IMR-90 (cell line): ENCODE results near the gene FARS2. TPM values are rescaled to one million over a fixed set of nuclear protein-coding genes. Genes with fewer than 3 reads are reported as not detected.

Experiments used
- ATAC-seq: fragments of 200-7000 bp; cut with Tn5 transposase; 2 replicates; pipeline ENCODE4 v1.9.1; 2020; ENCODE audit warnings: low read depth, mild to moderate bottlenecking, moderate library complexity
- BruUV-seq: library from RNA; stranded (reverse); fragments of 400-500 nt; replicated peaks from 2 replicates; lab custom pipeline; 2021; lab: Mats Ljungman, UMichigan
- CTCF ChIA-PET: fragments of 300-600 bp; formaldehyde crosslinking; extraction: SDS; loops from one replicate; lab custom pipeline; 2021; ENCODE audit warnings: antibody characterized with exemption; lab: Yijun Ruan, JAX
- POLR2A ChIA-PET: fragments of 300-600 bp; sonication (Branson Sonifier 250); formaldehyde crosslinking; loops from one replicate; lab custom pipeline; 2022; ENCODE audit warnings: antibody characterized with exemption; ENCODE audit not compliant: unreplicated experiment; lab: Charles Lee
- DNase-seq: peaks from one replicate; pipeline ENCODE4 v3.0.0; 2013
- H2AFZ ChIP-seq: replicated peaks from 2 replicates; pipeline ENCODE3; 2013; ENCODE audit warnings: low read length, mild to moderate bottlenecking; ENCODE audit not compliant: poor library complexity
- H2AK5ac ChIP-seq: 2 replicates; pipeline ENCODE4 v1.6.1; 2013; ENCODE audit warnings: low read depth, low read length, inconsistent platforms
- H2AK9ac ChIP-seq: replicated peaks from 2 replicates; pipeline ENCODE3; 2013; ENCODE audit warnings: mild to moderate bottlenecking, low read depth, low read length, moderate library complexity; ENCODE audit not compliant: poor library complexity
- H2BK120ac ChIP-seq: 2 replicates; pipeline ENCODE4 v1.6.1; 2013; ENCODE audit warnings: low read depth, low read length, inconsistent platforms
- H2BK15ac ChIP-seq: 3 replicates; pipeline ENCODE4 v1.6.1; 2013; ENCODE audit warnings: low read depth, low read length, inconsistent platforms
- H2BK20ac ChIP-seq: 2 replicates; pipeline ENCODE4 v1.6.1; 2013; ENCODE audit warnings: low read depth, mild to moderate bottlenecking, inconsistent platforms, low read length, moderate library complexity
- H2BK5ac ChIP-seq: 2 replicates; pipeline ENCODE4 v1.6.1; 2013; ENCODE audit warnings: mild to moderate bottlenecking, low read depth, low read length, inconsistent platforms; ENCODE audit not compliant: poor library complexity, severe bottlenecking
- H3K14ac ChIP-seq: replicated peaks from 2 replicates; pipeline ENCODE4 v1.6.1; 2013; ENCODE audit warnings: low read depth, low read length, inconsistent platforms
- H3K18ac ChIP-seq: 2 replicates; pipeline ENCODE4 v1.6.1; 2013; ENCODE audit warnings: low read depth, low read length, control low read depth
- H3K23ac ChIP-seq: 2 replicates; pipeline ENCODE4 v1.6.1; 2013; ENCODE audit warnings: low read depth, low read length, inconsistent platforms
- H3K27ac ChIP-seq: 2 replicates; pipeline ENCODE4 v1.5.1; 2013; ENCODE audit warnings: mild to moderate bottlenecking, control low read depth, low read length; ENCODE audit not compliant: insufficient read depth
- H3K27me3 ChIP-seq: 2 replicates; pipeline ENCODE4 v1.6.1; 2013; ENCODE audit warnings: low read length; ENCODE audit not compliant: control insufficient read depth, insufficient read depth
- H3K36me3 ChIP-seq: 2 replicates; pipeline ENCODE4 v1.6.1; 2013; ENCODE audit warnings: low read length, mixed read lengths; ENCODE audit not compliant: control insufficient read depth, insufficient read depth
- H3K4ac ChIP-seq: 2 replicates; pipeline ENCODE4 v1.6.1; 2013; ENCODE audit warnings: low read depth, low read length, inconsistent platforms
- H3K4me1 ChIP-seq: 2 replicates; pipeline ENCODE4 v1.6.1; 2013; ENCODE audit warnings: low read length, mixed read lengths; ENCODE audit not compliant: control insufficient read depth, insufficient read depth
- H3K4me2 ChIP-seq: 2 replicates; pipeline ENCODE4 v1.6.1; 2013; ENCODE audit warnings: low read depth, mild to moderate bottlenecking, control low read depth, low read length, moderate library complexity
- H3K4me3 ChIP-seq: 2 replicates; pipeline ENCODE4 v1.5.1; 2013; ENCODE audit warnings: low read depth, mild to moderate bottlenecking, control low read depth, low read length, moderate library complexity; ENCODE audit not compliant: insufficient read depth
- H3K56ac ChIP-seq: 2 replicates; pipeline ENCODE4 v1.6.1; 2013; ENCODE audit warnings: low read length, inconsistent platforms; ENCODE audit not compliant: insufficient read depth; ENCODE audit errors: extremely low read depth
- H3K79me1 ChIP-seq, 2 experiments: 2 replicates each; pipeline ENCODE4 v1.6.1; 2013; ENCODE audit warnings: low read length in 2 of 2, inconsistent platforms in 1 of 2, low read depth in 1 of 2
- H3K9ac ChIP-seq: 2 replicates; pipeline ENCODE4 v1.6.1; 2013; ENCODE audit warnings: low read depth, low read length, control low read depth
- H3K9me1 ChIP-seq: 2 replicates; pipeline ENCODE4 v1.6.1; 2013; ENCODE audit warnings: low read length, inconsistent platforms; ENCODE audit not compliant: insufficient read depth
- H3K9me3 ChIP-seq: 2 replicates; pipeline ENCODE4 v1.6.1; 2013; ENCODE audit warnings: low read length; ENCODE audit not compliant: control insufficient read depth, insufficient read depth
- H4K20me1 ChIP-seq: 2 replicates; pipeline ENCODE4 v1.6.1; 2013; ENCODE audit warnings: low read length, inconsistent platforms; ENCODE audit not compliant: insufficient read depth
- H4K5ac ChIP-seq: 2 replicates; pipeline ENCODE4 v1.6.1; 2013; ENCODE audit warnings: mild to moderate bottlenecking, low read depth, low read length, control low read depth
- H4K8ac ChIP-seq, 2 experiments: 2 replicates each; pipeline ENCODE4 v1.6.1; 2013; ENCODE audit warnings: low read depth in 2 of 2, low read length in 2 of 2, control low read depth in 1 of 2, inconsistent platforms in 1 of 2
- H4K91ac ChIP-seq: 2 replicates; pipeline ENCODE4 v1.6.1; 2013; ENCODE audit warnings: low read depth, low read length, inconsistent platforms; ENCODE audit not compliant: insufficient read depth
- BHLHE40 ChIP-seq: fragments of 150-350 bp; IDR thresholded peaks from 2 replicates; pipeline ENCODE4 v1.6.1; 2016; ENCODE audit warnings: mild to moderate bottlenecking, low read depth, low read length
- CEBPB ChIP-seq: IDR thresholded peaks from 2 replicates; pipeline ENCODE4 v1.6.1; 2012; ENCODE audit warnings: low read depth, low read length, improper control_type of control experiment
- MAFK ChIP-seq: IDR thresholded peaks from 2 replicates; pipeline ENCODE4 v1.6.1; 2012; ENCODE audit warnings: low read depth, low read length, improper control_type of control experiment
- MAZ ChIP-seq: IDR thresholded peaks from 2 replicates; pipeline ENCODE4 v1.6.1; 2012; ENCODE audit warnings: low read depth, mild to moderate bottlenecking, low read length, improper control_type of control experiment, moderate library complexity, borderline replicate concordance
- MXI1 ChIP-seq: IDR thresholded peaks from 2 replicates; pipeline ENCODE4 v1.6.1; 2012; ENCODE audit warnings: low read depth, mild to moderate bottlenecking, low read length, moderate library complexity, borderline replicate concordance
- POLR2A ChIP-seq: IDR thresholded peaks from 2 replicates; pipeline ENCODE4 v1.6.1; 2012; ENCODE audit warnings: mild to moderate bottlenecking, low read depth, low read length
- RAD21 ChIP-seq: IDR thresholded peaks from 2 replicates; pipeline ENCODE4 v1.6.1; 2012; ENCODE audit warnings: low read length, improper control_type of control experiment
- RCOR1 ChIP-seq: IDR thresholded peaks from 2 replicates; pipeline ENCODE4 v1.6.1; 2012; ENCODE audit warnings: mild to moderate bottlenecking, low read length, improper control_type of control experiment; ENCODE audit not compliant: insufficient replicate concordance
- RFX5 ChIP-seq: IDR thresholded peaks from 2 replicates; pipeline ENCODE4 v1.8.0; 2012; ENCODE audit warnings: low read depth, mild to moderate bottlenecking, low read length, moderate library complexity
- SMC3 ChIP-seq: fragments of 150-350 bp; IDR thresholded peaks from 2 replicates; pipeline ENCODE4 v1.6.1; 2016; ENCODE audit warnings: low read depth, mild to moderate bottlenecking, antibody characterized with exemption, low read length, moderate library complexity
- USF2 ChIP-seq: fragments of 150-350 bp; IDR thresholded peaks from 2 replicates; pipeline ENCODE4 v1.6.1; 2017; ENCODE audit warnings: mild to moderate bottlenecking, antibody characterized with exemption, low read length, low read depth
- WGBS, 2 experiments: methylation state at CpG; one replicate each; pipeline versions ENCODE4 v1.1.5 to v1.1.7; 2013; ENCODE audit warnings: missing lambda C conversion rate in 2 of 2; ENCODE audit not compliant: insufficient read length in 1 of 2; ENCODE audit errors: extremely low coverage in 2 of 2; 5-methylcytosine and 5-hydroxymethylcytosine counted together
- dilution Hi-C: fragments of 300-500 bp; cut with HindIII; formaldehyde crosslinking; loops from one replicate; pipeline ENCODE4 v1.14.3; 2018; ENCODE audit warnings: low sequenced_read_pairs; ENCODE audit not compliant: unreplicated experiment
- in situ Hi-C: fragments of 300-500 bp; cut with MboI; formaldehyde crosslinking; loops from 3 replicates; pipeline ENCODE4 v1.14.3; 2019; ENCODE audit warnings: low sequenced_read_pairs, inconsistent platforms, mixed read lengths
- intact Hi-C: fragments of 100-400 bp; cut with micrococcal nuclease; formaldehyde crosslinking; loops from 2 replicates; pipeline ENCODE4 v1.10.0; 2022
- polyA plus RNA-seq, 3 experiments: library from polyadenylated mRNA; depleted of rRNA; stranded (reverse); fragments of >200 nt; gene quantifications; 2 replicates each; pipeline ENCODE4 v1.2.3, GENCODE V29; 2012; ENCODE audit warnings: low replicate concordance in 1 of 3
- total RNA-seq: library from RNA; depleted of rRNA; stranded (reverse); fragments of >200 nt; gene quantifications from 2 replicates; pipeline ENCODE4 v1.2.3, GENCODE V29; 2012
- TF ChIP-seq, protein P1 (sequence below): conservative IDR thresholded peaks from 2 replicates; pipeline ENCODE4 v1.5.1; 2012; ENCODE audit warnings: mild to moderate bottlenecking, low read depth, low read length, improper control_type of control experiment

Gene FARS2
- total and polyA plus RNA-seq, 2 of the 4 experiments (the other 2 are of a cell fraction) = 12.1 to 28.9 TPM

DNA sequence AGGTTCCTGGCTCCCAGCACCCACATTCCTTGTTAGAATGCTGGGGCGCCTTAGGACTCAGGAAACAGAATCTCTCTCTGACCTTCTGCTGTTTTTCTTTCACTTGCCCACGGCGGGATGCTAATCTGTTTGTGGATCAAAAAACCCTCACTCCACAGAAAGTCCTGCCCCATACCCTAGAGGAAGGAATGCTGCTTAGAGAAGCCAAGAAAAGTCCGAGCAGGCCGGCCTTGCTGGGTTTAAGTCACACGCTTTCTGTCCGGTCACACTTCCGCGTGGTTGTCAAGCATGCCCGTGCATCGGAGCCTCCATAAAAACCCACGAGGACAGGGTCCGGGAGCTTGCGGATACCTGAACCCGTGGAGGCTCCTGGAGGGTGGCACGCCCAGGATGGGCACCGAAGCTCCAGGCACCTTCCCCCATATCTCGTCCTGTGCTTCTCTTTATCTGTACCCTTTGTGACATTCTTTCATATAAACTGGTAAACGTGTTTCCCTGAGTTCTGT, 522.3 kb downstream of the FARS2 start:
- 94% methylated on average over 8 of the region's 19 CpGs; no CpG with 5 or more reads in 1 of the 2 experiments for WGBS, 2 experiments
- no peak for ATAC-seq
- Histone ChIP-seq H2AK9ac (no peak overlapping the region), H3K9ac (no peak overlapping the region), H2BK20ac (no peak overlapping the region), H3K18ac (no peak overlapping the region), H3K4me2 (no peak overlapping the region), H2AFZ (no peak overlapping the region), H3K9me3 (no peaks in the 10 kb centered on the region), H3K4ac (no peak overlapping the region), H3K9me1 (no peaks in the 10 kb centered on the region), H3K4me1 (no peaks in the 10 kb centered on the region), H2BK5ac (no peak overlapping the region), H2BK120ac (no peak overlapping the region), H2BK15ac (no peak overlapping the region), H3K27ac (no peak overlapping the region), H3K36me3 (no peaks in the 10 kb centered on the region), H3K79me1 (no peaks in the 10 kb centered on the region), H4K5ac (no peak overlapping the region), H3K27me3 (no peaks in the 10 kb centered on the region; the same call in 1 of the 2 replicates), H3K56ac (no peak overlapping the region), H4K8ac (no peak overlapping the region), H2AK5ac (no peak overlapping the region), H3K14ac (no peak overlapping the region), H4K91ac (no peak overlapping the region), H3K23ac (no peak overlapping the region), H3K4me3 (no peak overlapping the region), H4K20me1 (no peaks in the 10 kb centered on the region)
- in situ Hi-C loops (no loop called here), intact Hi-C loops (no loop called here), dilution Hi-C loops (no loop called here)
- ChIA-PET POLR2A (no interaction called here), CTCF (no interaction called here)
- TF ChIP-seq POLR2A = no peak
- TF ChIP-seq RFX5 = no peak
- TF ChIP-seq CEBPB = no peak
- TF ChIP-seq MAFK = no peak
- no peak for TF ChIP-seq BHLHE40
- no peak for TF ChIP-seq USF2
- TF ChIP-seq, protein P1, sequence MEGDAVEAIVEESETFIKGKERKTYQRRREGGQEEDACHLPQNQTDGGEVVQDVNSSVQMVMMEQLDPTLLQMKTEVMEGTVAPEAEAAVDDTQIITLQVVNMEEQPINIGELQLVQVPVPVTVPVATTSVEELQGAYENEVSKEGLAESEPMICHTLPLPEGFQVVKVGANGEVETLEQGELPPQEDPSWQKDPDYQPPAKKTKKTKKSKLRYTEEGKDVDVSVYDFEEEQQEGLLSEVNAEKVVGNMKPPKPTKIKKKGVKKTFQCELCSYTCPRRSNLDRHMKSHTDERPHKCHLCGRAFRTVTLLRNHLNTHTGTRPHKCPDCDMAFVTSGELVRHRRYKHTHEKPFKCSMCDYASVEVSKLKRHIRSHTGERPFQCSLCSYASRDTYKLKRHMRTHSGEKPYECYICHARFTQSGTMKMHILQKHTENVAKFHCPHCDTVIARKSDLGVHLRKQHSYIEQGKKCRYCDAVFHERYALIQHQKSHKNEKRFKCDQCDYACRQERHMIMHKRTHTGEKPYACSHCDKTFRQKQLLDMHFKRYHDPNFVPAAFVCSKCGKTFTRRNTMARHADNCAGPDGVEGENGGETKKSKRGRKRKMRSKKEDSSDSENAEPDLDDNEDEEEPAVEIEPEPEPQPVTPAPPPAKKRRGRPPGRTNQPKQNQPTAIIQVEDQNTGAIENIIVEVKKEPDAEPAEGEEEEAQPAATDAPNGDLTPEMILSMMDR = no peak
- no peak for TF ChIP-seq SMC3
- TF ChIP-seq RAD21 = no peak
- no peak for TF ChIP-seq RCOR1
- no peak for TF ChIP-seq MAZ
- no peak for TF ChIP-seq MXI1
- no peak for DNase-seq
- BruUV-seq = no TSS peak
